HCT116 (cell line): Measurements from ENCODE around the gene SHOC2. TPM values are rescaled to one million over a fixed set of nuclear protein-coding genes. Genes with fewer than 3 reads are reported as not detected.

Experiments
- ATAC-seq: fragments of 200-7000 bp; cut with Tn5 transposase; 2 replicates; pipeline ENCODE4 v1.9.1; 2020; ENCODE audit warnings: mild to moderate bottlenecking, moderate library complexity
- BruUV-seq: library from RNA; stranded (reverse); fragments of 400-500 nt; replicated peaks from 2 replicates; lab custom pipeline; 2021; lab: Mats Ljungman, UMichigan
- CTCF ChIA-PET: fragments of 300-600 bp; sonication (Branson Sonifier 250); formaldehyde crosslinking; loops from one replicate; lab custom pipeline; 2021; ENCODE audit warnings: antibody characterized with exemption; lab: Charles Lee
- POLR2A ChIA-PET: fragments of 300-600, 350-600 bp; sonication (Branson Sonifier 250); formaldehyde crosslinking; loops from one replicate; lab custom pipeline; 2021; ENCODE audit warnings: antibody characterized with exemption; lab: Charles Lee
- RAD21 ChIA-PET, 2 experiments: fragments of 300-600 bp; sonication (Branson Sonifier 250); formaldehyde crosslinking; loops; one replicate each; lab custom pipeline; 2023; ENCODE audit warnings: low total read pairs in 2 of 2; ENCODE audit not compliant: uncharacterized antibody in 2 of 2, unreplicated experiment in 2 of 2, low non-redundant PET in 1 of 2; lab: Charles Lee
- DNase-seq: peaks from one replicate; pipeline ENCODE4 v3.0.0-alpha.2; 2010; ENCODE audit warnings: low read depth, low spot score
- H2AFZ ChIP-seq: fragments of 200-600 bp; shearing (Covaris generic), sonication (generic); 2 replicates; pipeline ENCODE4 v1.6.1; 2017; ENCODE audit warnings: low read depth, mixed run types, mixed read lengths, antibody characterized with exemption, low read length; ENCODE audit not compliant: poor library complexity, severe bottlenecking
- H3K27ac ChIP-seq: 2 replicates; pipeline ENCODE4 v1.5.1; 2012; ENCODE audit warnings: low read depth, low read length
- H3K27me3 ChIP-seq: fragments of 200-600 bp; sonication (generic); 2 replicates; pipeline ENCODE4 v1.6.1; 2016; ENCODE audit warnings: mixed run types, low read length, mixed read lengths; ENCODE audit not compliant: insufficient read depth
- H3K36me3 ChIP-seq, 2 experiments: fragments of 200-500 bp in 1 of 2; fragments of 200-600 bp in 1 of 2; sonication (Bioruptor generic) in 1 of 2; sonication (generic) in 1 of 2; 2 replicates each; pipeline versions ENCODE4 v1.5.1 to v1.6.1; 2014 to 2016; ENCODE audit warnings: low read length in 2 of 2, inconsistent platforms in 1 of 2, mixed read lengths in 1 of 2, mixed run types in 1 of 2; ENCODE audit not compliant: insufficient read depth in 2 of 2, control insufficient read depth in 1 of 2
- H3K4me1 ChIP-seq, 2 experiments: fragments of 200-600 bp in 1 of 2; sonication (generic) in 1 of 2; 2 replicates each; pipeline versions ENCODE4 v1.5.1 to v1.6.1; 2012 to 2017; ENCODE audit warnings: low read length in 2 of 2, inconsistent platforms in 1 of 2, mild to moderate bottlenecking in 1 of 2, mixed read lengths in 1 of 2, mixed run types in 1 of 2, moderate library complexity in 1 of 2; ENCODE audit not compliant: insufficient read depth in 2 of 2, control insufficient read depth in 1 of 2
- H3K4me2 ChIP-seq: fragments of 200-600 bp; sonication (generic); 2 replicates; pipeline ENCODE4 v1.6.1; 2017; ENCODE audit warnings: mixed run types, low read length, mixed read lengths
- H3K4me3 ChIP-seq, 2 experiments: fragments of 200-600 bp in 1 of 2; sonication (generic) in 1 of 2; replicated peaks in 1 of 2; 2 replicates each; pipeline ENCODE4 v1.5.1; 2011 to 2016; ENCODE audit warnings: low read length in 2 of 2, control low read depth in 1 of 2, low read depth in 1 of 2, mild to moderate bottlenecking in 1 of 2, mixed read lengths in 1 of 2, mixed run types in 1 of 2
- H3K79me2 ChIP-seq: fragments of 200-600 bp; sonication (generic); 2 replicates; pipeline ENCODE4 v1.6.1; 2017; ENCODE audit warnings: mild to moderate bottlenecking, mixed run types, low read length, moderate library complexity, mixed read lengths; ENCODE audit not compliant: insufficient read depth
- H3K9ac ChIP-seq: fragments of 200-600 bp; sonication (generic); 2 replicates; pipeline ENCODE4 v1.6.1; 2016; ENCODE audit warnings: low read length, mixed read lengths
- H3K9me2 ChIP-seq: fragments of 200-600 bp; sonication (generic), shearing (Covaris generic); 2 replicates; pipeline ENCODE4 v1.6.1; 2017; ENCODE audit warnings: mixed run types, mild to moderate bottlenecking, moderate library complexity; ENCODE audit not compliant: insufficient read depth
- H3K9me3 ChIP-seq, 2 experiments: fragments of 200-500 bp in 1 of 2; fragments of 200-600 bp in 1 of 2; sonication (Bioruptor generic) in 1 of 2; sonication (generic) in 1 of 2; 2 replicates each; pipeline ENCODE4 v1.6.1; 2014 to 2017; ENCODE audit warnings: low read length in 2 of 2, mixed read lengths in 2 of 2, inconsistent platforms in 1 of 2, low read depth in 1 of 2, mild to moderate bottlenecking in 1 of 2, mixed run types in 1 of 2, moderate library complexity in 1 of 2; ENCODE audit not compliant: control insufficient read depth in 1 of 2, insufficient read depth in 1 of 2
- H4K20me1 ChIP-seq: fragments of 200-600 bp; sonication (generic), shearing (Covaris generic); 2 replicates; pipeline ENCODE4 v1.6.1; 2017; ENCODE audit warnings: mixed run types, mild to moderate bottlenecking, moderate library complexity; ENCODE audit not compliant: insufficient read depth
- CBX3 ChIP-seq: IDR thresholded peaks from 2 replicates; pipeline ENCODE4 v1.6.1; 2012; ENCODE audit warnings: low read depth
- CEBPB ChIP-seq: IDR thresholded peaks from 2 replicates; pipeline ENCODE4 v1.6.1; 2012; ENCODE audit warnings: low read depth
- EZH2phosphoT487 ChIP-seq: fragments of 200-600 bp; IDR thresholded peaks from 2 replicates; pipeline ENCODE4 v1.6.1; 2018; ENCODE audit warnings: antibody characterized with exemption, borderline replicate concordance
- RAD21 ChIP-seq: IDR thresholded peaks from 2 replicates; pipeline ENCODE4 v1.6.1; 2012; ENCODE audit warnings: low read depth, mild to moderate bottlenecking
- SIN3A ChIP-seq: IDR thresholded peaks from 2 replicates; pipeline ENCODE4 v1.6.1; 2012; ENCODE audit warnings: low read depth
- TCF7L2 ChIP-seq: IDR thresholded peaks from 2 replicates; pipeline ENCODE4 v1.7.0; 2011; ENCODE audit warnings: borderline replicate concordance, inconsistent platforms; ENCODE audit not compliant: insufficient read depth, insufficient read length; ENCODE audit errors: extremely low read depth
- intact Hi-C: fragments of 100-400 bp; cut with micrococcal nuclease; formaldehyde crosslinking; loops from 2 replicates; pipeline ENCODE4 v1.10.0; 2022
- total RNA-seq: library from RNA; stranded (reverse); gene quantifications from one replicate; pipeline ENCODE4 v1.2.1, GENCODE V29; 2021; ENCODE audit not compliant: unreplicated experiment
- TF ChIP-seq, protein P1 (sequence below), 3 experiments: fragments of 200-600 bp in 1 of 3; sonication (generic) in 1 of 3; IDR thresholded peaks in 2 of 3; conservative IDR thresholded peaks in 1 of 3; 2 replicates each; pipeline ENCODE4 v1.5.1; 2012 to 2017; ENCODE audit warnings: low read depth in 2 of 3, low read length in 2 of 3, antibody characterized with exemption in 1 of 3, borderline replicate concordance in 1 of 3, control low read depth in 1 of 3, mild to moderate bottlenecking in 1 of 3, mixed read lengths in 1 of 3, mixed run types in 1 of 3, moderate library complexity in 1 of 3; ENCODE audit not compliant: insufficient read depth in 1 of 3

The SHOC2 gene
- total RNA-seq, 1 experiment from 2014 or later: 39.5 TPM

DNA sequence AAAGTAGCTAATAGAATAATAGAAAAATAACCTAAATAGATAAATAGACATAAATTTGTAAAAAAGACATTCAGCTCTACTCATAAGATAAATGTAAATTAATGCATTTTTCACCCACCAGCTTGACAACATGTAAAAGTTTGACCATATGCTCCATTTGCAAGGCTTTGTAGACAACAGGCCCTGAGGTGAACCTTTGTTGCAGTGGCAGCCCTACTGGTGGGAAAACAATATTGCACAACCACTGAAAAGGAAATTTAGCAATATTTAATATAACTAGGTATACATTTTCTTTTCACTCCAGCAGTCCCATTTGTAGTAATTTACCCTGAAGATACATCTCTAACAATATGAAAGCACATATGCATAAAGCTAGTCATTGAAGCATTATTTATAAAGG, 118.5 kb downstream of the SHOC2 start:
- Histone ChIP-seq H3K4me2 (no peak overlapping the region), H2AFZ (no peak overlapping the region), H3K27me3 (no peaks in the 10 kb centered on the region), H3K9me3 (peaks cover 5 to 11% of the 10 kb centered on the region in 2 experiments; a peak in 3 of 4 replicates), H3K4me1 (no peaks in the 10 kb centered on the region), H3K4me3 (no peak overlapping the region), H3K79me2 (no peaks in the 10 kb centered on the region)
- CTCF ChIA-PET: interaction anchor here (0.9 kb wide), 2 partner anchors 10 to 234 kb away, joined by 3 to 4 read pairs; no protein-coding TSS in a partner anchor
- TF ChIP-seq, protein P1, sequence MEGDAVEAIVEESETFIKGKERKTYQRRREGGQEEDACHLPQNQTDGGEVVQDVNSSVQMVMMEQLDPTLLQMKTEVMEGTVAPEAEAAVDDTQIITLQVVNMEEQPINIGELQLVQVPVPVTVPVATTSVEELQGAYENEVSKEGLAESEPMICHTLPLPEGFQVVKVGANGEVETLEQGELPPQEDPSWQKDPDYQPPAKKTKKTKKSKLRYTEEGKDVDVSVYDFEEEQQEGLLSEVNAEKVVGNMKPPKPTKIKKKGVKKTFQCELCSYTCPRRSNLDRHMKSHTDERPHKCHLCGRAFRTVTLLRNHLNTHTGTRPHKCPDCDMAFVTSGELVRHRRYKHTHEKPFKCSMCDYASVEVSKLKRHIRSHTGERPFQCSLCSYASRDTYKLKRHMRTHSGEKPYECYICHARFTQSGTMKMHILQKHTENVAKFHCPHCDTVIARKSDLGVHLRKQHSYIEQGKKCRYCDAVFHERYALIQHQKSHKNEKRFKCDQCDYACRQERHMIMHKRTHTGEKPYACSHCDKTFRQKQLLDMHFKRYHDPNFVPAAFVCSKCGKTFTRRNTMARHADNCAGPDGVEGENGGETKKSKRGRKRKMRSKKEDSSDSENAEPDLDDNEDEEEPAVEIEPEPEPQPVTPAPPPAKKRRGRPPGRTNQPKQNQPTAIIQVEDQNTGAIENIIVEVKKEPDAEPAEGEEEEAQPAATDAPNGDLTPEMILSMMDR (IDR thresholded peaks at IDR 0.05 in 2 of 3, conservative IDR thresholded peaks at IDR 0.05 in 1 of 3; ENCODE audit: borderline replicate concordance in 1 of 3, insufficient read depth in 1 of 3, low read depth in 2 of 3, low read length in 2 of 3): peak in 2 of 3 experiments; percentile 52 to 54; a peak in 4 of 6 replicates
- TF ChIP-seq SIN3A (no peak), EZH2phosphoT487 (no peak), RAD21 (peak; percentile 30; the same call in 1 of the 2 replicates), CEBPB (peak; percentile 58)
- TF ChIP-seq, all 23 proteins: peak for 3
- DNase-seq (no peak), ATAC-seq (peak; percentile 60)
- POLR2A ChIA-PET: no interaction called here
- no peaks in the 10 kb centered on the region for H3K36me3 ChIP-seq
- no TSS peak for BruUV-seq
- RAD21 ChIA-PET: no interaction called here
- H3K9me2 ChIP-seq: no peaks in the 10 kb centered on the region
- H3K9ac ChIP-seq: no peak overlapping the region
- intact Hi-C loops: no loop called here
- no peak overlapping the region for H3K27ac ChIP-seq
- no peaks in the 10 kb centered on the region for H4K20me1 ChIP-seq

DNA sequence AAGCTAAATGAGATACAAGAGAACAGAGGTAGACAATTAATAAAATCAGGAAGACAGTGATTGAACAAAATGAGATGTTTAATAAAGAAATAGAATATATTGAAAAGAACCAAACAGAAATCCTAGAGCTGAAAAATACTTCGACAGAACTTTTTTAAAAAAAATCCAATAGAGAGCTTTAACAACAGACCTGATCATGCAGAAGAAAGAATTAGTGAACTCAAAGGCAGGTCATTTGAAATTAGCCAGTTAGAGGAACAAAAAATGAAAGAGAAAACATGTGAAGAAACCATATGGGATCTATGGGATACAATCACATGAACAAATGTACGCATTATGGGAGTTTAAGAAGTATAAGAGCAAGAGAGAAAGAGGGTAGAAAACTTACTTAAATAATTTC, 120.1 kb downstream of the SHOC2 start:
- H3K27me3 ChIP-seq: no peaks in the 10 kb centered on the region
- TF ChIP-seq CBX3 (0 out of 2 replicates have a peak, but pooled peaks have one; percentile 23), TCF7L2 (no peak)
- TF ChIP-seq, protein P1 (IDR thresholded peaks at IDR 0.05 in 2 of 3, conservative IDR thresholded peaks at IDR 0.05 in 1 of 3; ENCODE audit: borderline replicate concordance in 1 of 3, insufficient read depth in 1 of 3, low read depth in 2 of 3, low read length in 2 of 3): no peak
- TF ChIP-seq, all 23 proteins: peak for 1
- Histone ChIP-seq H3K9me3 (peaks cover 5 to 11% of the 10 kb centered on the region in 2 experiments; a peak in 3 of 4 replicates), H3K4me3 (no peak overlapping the region), H3K36me3 (no peaks in the 10 kb centered on the region), H4K20me1 (no peaks in the 10 kb centered on the region), H3K4me1 (no peaks in the 10 kb centered on the region), H3K79me2 (no peaks in the 10 kb centered on the region), H3K9ac (no peak overlapping the region), H3K27ac (no peak overlapping the region), H3K4me2 (no peak overlapping the region), H2AFZ (no peak overlapping the region), H3K9me2 (no peaks in the 10 kb centered on the region)
- RAD21 ChIA-PET: no interaction called here
- no TSS peak for BruUV-seq
- CTCF ChIA-PET: no interaction called here
- POLR2A ChIA-PET: no interaction called here
- ATAC-seq (no peak), DNase-seq (no peak)
- intact Hi-C loops: no loop called here
